Osteoblast (primary cell): Measurements from ENCODE around the gene TSPO. TPM values are rescaled to one million over a fixed set of nuclear protein-coding genes. Genes with fewer than 3 reads are reported as not detected.

Source experiments
- DNase-seq: peaks from one replicate; pipeline ENCODE4 v3.0.0; 2011; ENCODE audit warnings: low spot score, mixed read lengths; ENCODE audit not compliant: insufficient read length; ENCODE audit errors: missing footprints
- H2AFZ ChIP-seq: 2 replicates; pipeline ENCODE4 v1.6.0; 2011; ENCODE audit warnings: mild to moderate bottlenecking, low read length
- H3K27ac ChIP-seq: 2 replicates; pipeline ENCODE4 v1.5.1; 2011; ENCODE audit warnings: mild to moderate bottlenecking, low read depth, low read length, moderate library complexity
- H3K27me3 ChIP-seq: 2 replicates; pipeline ENCODE4 v1.6.0; 2012; ENCODE audit warnings: mild to moderate bottlenecking, control low read depth, inconsistent platforms, low read length, moderate library complexity; ENCODE audit not compliant: insufficient read depth
- H3K36me3 ChIP-seq: 2 replicates; pipeline ENCODE4 v1.5.1; 2011; ENCODE audit warnings: mild to moderate bottlenecking, low read length, control low read depth, moderate library complexity; ENCODE audit not compliant: insufficient read depth
- H3K4me1 ChIP-seq: 2 replicates; pipeline ENCODE4 v1.5.1; 2011; ENCODE audit warnings: mild to moderate bottlenecking, low read length, control low read depth, moderate library complexity; ENCODE audit not compliant: insufficient read depth
- H3K4me2 ChIP-seq: 2 replicates; pipeline ENCODE4 v1.6.0; 2011; ENCODE audit warnings: mild to moderate bottlenecking, low read length; ENCODE audit not compliant: insufficient read depth
- H3K4me3 ChIP-seq: fragments of 200-600 bp; sonication (generic); 3 replicates; pipeline ENCODE4 v1.5.1; 2012; ENCODE audit warnings: mild to moderate bottlenecking, low read length, inconsistent platforms; ENCODE audit not compliant: insufficient read depth
- H3K79me2 ChIP-seq: 2 replicates; pipeline ENCODE4 v1.6.0; 2012; ENCODE audit warnings: mild to moderate bottlenecking, low read length, control low read depth, inconsistent platforms; ENCODE audit not compliant: insufficient read depth
- H3K9me3 ChIP-seq: 2 replicates; pipeline ENCODE4 v1.5.1; 2011; ENCODE audit warnings: low read depth, low read length, control low read depth
- H4K20me1 ChIP-seq: 2 replicates; pipeline ENCODE4 v1.6.0; 2012; ENCODE audit warnings: mild to moderate bottlenecking, low read length, control low read depth; ENCODE audit not compliant: insufficient read depth
- total RNA-seq: library from RNA; depleted of rRNA; stranded (reverse); fragments of >200 nt; gene quantifications from 2 replicates; pipeline ENCODE4 v1.2.3, GENCODE V29; 2012
- TF ChIP-seq, protein P1 (sequence below): IDR thresholded peaks from 2 replicates; pipeline ENCODE4 v1.5.1; 2011; ENCODE audit warnings: mild to moderate bottlenecking, low read depth, low read length, moderate library complexity; ENCODE audit errors: extremely low read depth

TSPO gene
- total RNA-seq, 1 donor, result 297 TPM

DNA sequence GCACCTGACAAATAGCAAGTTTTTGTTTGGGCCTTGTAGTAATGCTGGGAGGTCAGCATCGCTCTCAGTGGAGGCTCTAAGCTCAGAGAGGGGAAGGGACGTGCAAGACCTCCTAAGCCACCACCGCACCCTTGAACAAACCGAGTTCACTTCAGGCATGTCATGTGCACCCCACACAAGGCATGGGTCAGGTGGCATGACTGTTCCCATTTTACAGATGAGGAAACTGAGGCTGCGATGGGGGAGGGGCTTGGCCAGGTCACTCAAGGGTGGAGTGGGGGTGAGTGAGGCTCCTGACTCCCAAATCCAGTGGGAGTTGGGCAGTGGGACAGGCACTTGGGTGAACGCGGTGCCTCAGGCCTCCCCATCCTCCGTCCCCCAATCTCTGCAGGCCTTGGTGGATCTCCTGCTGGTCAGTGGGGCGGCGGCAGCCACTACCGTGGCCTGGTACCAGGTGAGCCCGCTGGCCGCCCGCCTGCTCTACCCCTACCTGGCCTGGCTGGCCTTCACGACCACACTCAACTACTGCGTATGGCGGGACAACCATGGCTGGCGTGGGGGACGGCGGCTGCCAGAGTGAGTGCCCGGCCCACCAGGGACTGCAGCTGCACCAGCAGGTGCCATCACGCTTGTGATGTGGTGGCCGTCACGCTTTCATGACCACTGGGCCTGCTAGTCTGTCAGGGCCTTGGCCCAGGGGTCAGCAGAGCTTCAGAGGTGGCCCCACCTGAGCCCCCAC, 11.2 kb downstream of the TSPO start:
- H3K36me3 ChIP-seq, result peaks cover 19% of the 10 kb centered on the region
- H3K27ac ChIP-seq, result no peak overlapping the region
- no peaks in the 10 kb centered on the region for H3K4me1 ChIP-seq
- H4K20me1 ChIP-seq, result peaks cover 33% of the 10 kb centered on the region
- TF ChIP-seq, protein P1, sequence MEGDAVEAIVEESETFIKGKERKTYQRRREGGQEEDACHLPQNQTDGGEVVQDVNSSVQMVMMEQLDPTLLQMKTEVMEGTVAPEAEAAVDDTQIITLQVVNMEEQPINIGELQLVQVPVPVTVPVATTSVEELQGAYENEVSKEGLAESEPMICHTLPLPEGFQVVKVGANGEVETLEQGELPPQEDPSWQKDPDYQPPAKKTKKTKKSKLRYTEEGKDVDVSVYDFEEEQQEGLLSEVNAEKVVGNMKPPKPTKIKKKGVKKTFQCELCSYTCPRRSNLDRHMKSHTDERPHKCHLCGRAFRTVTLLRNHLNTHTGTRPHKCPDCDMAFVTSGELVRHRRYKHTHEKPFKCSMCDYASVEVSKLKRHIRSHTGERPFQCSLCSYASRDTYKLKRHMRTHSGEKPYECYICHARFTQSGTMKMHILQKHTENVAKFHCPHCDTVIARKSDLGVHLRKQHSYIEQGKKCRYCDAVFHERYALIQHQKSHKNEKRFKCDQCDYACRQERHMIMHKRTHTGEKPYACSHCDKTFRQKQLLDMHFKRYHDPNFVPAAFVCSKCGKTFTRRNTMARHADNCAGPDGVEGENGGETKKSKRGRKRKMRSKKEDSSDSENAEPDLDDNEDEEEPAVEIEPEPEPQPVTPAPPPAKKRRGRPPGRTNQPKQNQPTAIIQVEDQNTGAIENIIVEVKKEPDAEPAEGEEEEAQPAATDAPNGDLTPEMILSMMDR, result no peak
- no peak overlapping the region for H2AFZ ChIP-seq
- no peak overlapping the region for H3K4me3 ChIP-seq
- H3K79me2 ChIP-seq, result peaks cover 31% of the 10 kb centered on the region
- peak; percentile 74 for DNase-seq
- H3K27me3 ChIP-seq, result no peaks in the 10 kb centered on the region
- no peak overlapping the region for H3K4me2 ChIP-seq
- no peaks in the 10 kb centered on the region for H3K9me3 ChIP-seq

DNA sequence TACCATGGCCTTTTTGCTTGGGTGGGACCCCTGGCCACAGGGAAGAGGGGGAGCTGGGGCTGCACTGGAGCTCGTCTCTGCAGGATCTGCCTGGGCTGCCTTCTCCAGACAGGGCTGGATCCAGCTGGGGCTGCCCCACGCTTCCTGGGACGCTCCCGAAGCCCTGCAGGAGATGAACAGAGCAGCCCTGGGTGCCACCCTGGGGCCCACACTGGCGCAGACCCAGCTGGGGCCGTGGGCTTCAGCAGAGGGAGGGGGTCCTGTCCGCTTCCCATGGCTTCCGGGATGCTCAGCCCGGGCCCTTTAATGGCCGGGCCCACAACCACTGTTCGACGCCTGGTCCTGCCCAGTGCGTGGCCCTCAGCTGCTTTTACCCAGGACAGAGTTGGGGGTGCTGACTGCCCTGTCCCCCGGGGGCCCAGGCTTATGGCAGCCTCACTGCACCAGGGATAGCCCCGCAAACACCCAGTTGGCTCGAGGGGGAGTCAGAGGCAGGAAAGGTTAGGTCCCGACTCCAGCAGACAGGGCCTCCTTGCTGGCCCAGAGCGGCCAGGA, 12.0 kb downstream of the TSPO start:
- TF ChIP-seq, protein P1, result no peak
- peaks cover 3% of the 10 kb centered on the region for H3K4me1 ChIP-seq
- H4K20me1 ChIP-seq, result peaks cover 26% of the 10 kb centered on the region
- H3K27me3 ChIP-seq, result no peaks in the 10 kb centered on the region
- DNase-seq, result peak; percentile 70
- H3K9me3 ChIP-seq, result no peaks in the 10 kb centered on the region
- no peak overlapping the region for H3K27ac ChIP-seq
- no peak overlapping the region for H3K4me3 ChIP-seq
- H3K4me2 ChIP-seq, result no peak overlapping the region
- peaks cover 19% of the 10 kb centered on the region for H3K36me3 ChIP-seq
- no peak overlapping the region for H2AFZ ChIP-seq
- peaks cover 24% of the 10 kb centered on the region for H3K79me2 ChIP-seq

DNA sequence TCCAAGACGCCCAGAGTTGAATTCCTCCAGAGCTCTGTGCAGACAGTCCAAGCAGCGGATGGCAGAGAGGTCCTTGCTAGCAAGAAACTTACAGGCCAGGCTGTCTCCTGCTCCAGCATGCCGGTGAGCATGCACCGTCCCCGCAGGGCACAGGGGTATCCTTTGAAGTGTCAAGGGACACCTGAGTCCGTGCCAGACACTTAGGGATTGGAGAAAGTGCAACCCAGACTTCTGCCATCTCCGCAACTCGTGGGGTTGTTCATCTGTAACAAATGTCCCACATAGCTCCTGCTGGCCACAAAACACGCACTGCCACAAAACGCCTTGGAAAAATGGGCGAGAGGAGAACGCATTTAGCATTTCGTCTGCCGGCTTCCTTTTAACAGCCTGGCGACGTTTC, 13.3 kb downstream of the TSPO start:
- Histone ChIP-seq H3K4me3 (no peak overlapping the region), H3K27ac (no peak overlapping the region), H3K36me3 (peaks cover 19% of the 10 kb centered on the region), H3K9me3 (no peaks in the 10 kb centered on the region), H3K27me3 (no peaks in the 10 kb centered on the region), H3K79me2 (peaks cover 11% of the 10 kb centered on the region), H4K20me1 (peaks cover 16% of the 10 kb centered on the region), H3K4me2 (no peak overlapping the region), H2AFZ (no peak overlapping the region), H3K4me1 (peaks cover 3% of the 10 kb centered on the region)
- DNase-seq, result peak; percentile 55
- TF ChIP-seq, protein P1, result no peak

DNA sequence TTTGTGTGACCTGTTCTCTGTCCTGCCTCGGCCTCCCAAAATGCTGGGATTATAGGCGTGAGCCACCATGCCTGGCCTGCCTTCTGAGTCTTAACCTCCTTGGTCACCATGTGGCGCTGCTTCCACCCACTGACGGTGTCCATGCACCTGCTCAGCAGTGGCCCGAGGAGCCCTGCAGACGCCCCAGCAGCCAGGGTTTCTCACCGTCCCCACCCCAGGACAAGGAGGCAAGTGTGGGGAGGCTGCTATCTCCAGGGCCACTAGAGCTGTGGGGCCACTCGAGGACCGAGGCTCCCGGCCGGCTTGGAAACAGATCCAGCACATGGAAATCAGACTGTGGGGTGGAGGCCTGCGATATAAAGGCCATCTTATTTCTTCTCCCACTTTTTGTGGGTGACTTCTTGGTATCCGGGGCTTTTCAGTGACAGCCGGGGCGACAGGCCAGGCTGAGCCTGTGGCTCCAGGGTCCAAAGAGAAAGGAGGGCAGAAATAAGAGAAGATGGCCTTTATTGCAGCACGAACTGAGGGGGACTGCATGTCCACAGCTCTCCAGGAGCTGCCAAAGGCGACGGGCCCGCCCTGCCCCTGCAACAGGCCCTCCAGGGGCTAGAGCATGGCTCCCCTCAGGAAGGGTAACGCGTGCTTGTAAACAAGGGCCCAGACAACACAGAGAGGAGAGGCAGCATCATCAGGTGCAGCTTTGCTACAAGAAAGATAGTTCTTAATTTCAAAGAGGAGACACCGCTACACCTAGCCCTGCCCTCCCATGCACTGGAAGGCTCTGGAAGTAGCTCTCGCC, 15.0 kb downstream of the TSPO start:
- H3K36me3 ChIP-seq, result peaks cover 12% of the 10 kb centered on the region
- no peaks in the 10 kb centered on the region for H3K27me3 ChIP-seq
- H3K27ac ChIP-seq, result no peak overlapping the region
- H3K4me2 ChIP-seq, result no peak overlapping the region
- no peaks in the 10 kb centered on the region for H3K79me2 ChIP-seq
- H3K4me3 ChIP-seq, result no peak overlapping the region
- H3K4me1 ChIP-seq, result peaks cover 3% of the 10 kb centered on the region
- H4K20me1 ChIP-seq, result peaks cover 7% of the 10 kb centered on the region
- no peaks in the 10 kb centered on the region for H3K9me3 ChIP-seq
- DNase-seq, result peak; percentile 66
- H2AFZ ChIP-seq, result no peak overlapping the region
- TF ChIP-seq, protein P1, result no peak
